Vagina (tissue), 2 donors: ENCODE data around the gene PIK3R4.

Experiments used
- CTCF ChIP-seq, 3 experiments: fragments of 450-650 bp in 2 of 3; fragments of 200-600 bp in 1 of 3; sonication (generic) in 1 of 3; IDR thresholded peaks; one replicate each; pipeline ENCODE4 v1.5.1; 2017 to 2019; ENCODE audit warnings: antibody characterized with exemption in 3 of 3, mild to moderate bottlenecking in 2 of 3, moderate library complexity in 2 of 3
- POLR2A ChIP-seq, 2 donors: fragments of 450-650 bp; IDR thresholded peaks; one replicate each; pipeline ENCODE4 v1.6.1; 2017; ENCODE audit warnings: antibody characterized with exemption in 2 of 2, mild to moderate bottlenecking in 2 of 2, moderate library complexity in 2 of 2
- POLR2AphosphoS5 ChIP-seq, 2 donors: sonication (generic); formaldehyde crosslinking; IDR thresholded peaks; one replicate each; pipeline ENCODE4 v1.9.0; 2017; ENCODE audit warnings: antibody characterized with exemption in 2 of 2, mild to moderate bottlenecking in 2 of 2, low read depth in 1 of 2; ENCODE audit not compliant: insufficient read depth in 1 of 2

- TF ChIP-seq CTCF (IDR thresholded peaks at IDR 0.05) = no peak
- TF ChIP-seq POLR2A (IDR thresholded peaks at IDR 0.05) = no peak
- TF ChIP-seq POLR2AphosphoS5 (IDR thresholded peaks at IDR 0.05; ENCODE audit: insufficient read depth in 1 of 2, low read depth in 1 of 2) = no peak
Observed at GRCh38 chr3:130671545-130672312, 74.9 kb downstream of the PIK3R4 start.
